GM23248 (cell line): ENCODE measurements around the gene ANKRD1.

ENCODE experiments used
- EZH2 ChIP-seq: fragments of 200-600 bp; sonication (generic); IDR thresholded peaks from 2 replicates; pipeline ENCODE4 v1.6.1; 2018; ENCODE audit warnings: antibody characterized with exemption, mild to moderate bottlenecking; ENCODE audit not compliant: insufficient read depth, poor library complexity, severe bottlenecking
- EZH2phosphoT487 ChIP-seq: fragments of 200-600 bp; sonication (generic); IDR thresholded peaks from 2 replicates; pipeline ENCODE4 v1.6.1; 2018; ENCODE audit warnings: antibody characterized with exemption, moderate library complexity, mild to moderate bottlenecking, low read depth; ENCODE audit not compliant: insufficient read depth

GRCh38 chr10:90944749-90945148, 23.9 kb upstream of the ANKRD1 start:
- no peak for TF ChIP-seq EZH2
- TF ChIP-seq EZH2phosphoT487: no peak
